DMS114 treated with DMSO at 0.1 percent for 48 hours (cell line): ENCODE data around the gene GDAP2.
A peak's percentile ranks its signal among the peaks of the same experiment; 100 is the strongest.
"Not testable (repeated sequence)": the region's sequence is repeated elsewhere in the genome, so short reads cannot be mapped to it uniquely, and the experiment has no call there.

ENCODE experiments used
- DNase-seq: peaks from one replicate; lab custom pipeline; 2025; ENCODE audit not compliant: unreplicated experiment; lab: John Stamatoyannopoulos, UW

Gene GDAP2

DNA sequence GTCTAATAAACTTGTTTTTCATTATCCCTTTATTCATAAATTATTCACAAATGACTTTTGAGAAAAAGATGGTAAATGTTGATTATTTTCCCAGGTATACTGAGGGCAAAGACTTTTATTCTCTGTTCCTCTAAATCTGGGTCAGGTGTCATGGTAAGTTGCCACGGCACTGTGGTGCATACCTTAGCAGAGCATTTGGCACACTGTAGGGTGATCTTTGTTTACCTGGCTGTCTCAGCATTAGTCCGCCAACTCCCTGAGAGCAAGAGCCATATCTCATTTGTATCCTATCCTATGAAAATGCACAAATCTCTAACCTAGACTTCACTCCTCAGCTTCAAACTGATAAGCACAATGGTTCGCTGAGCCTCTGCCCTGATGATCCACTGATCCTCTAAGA, 24.9 kb downstream of the GDAP2 start:
- no peak for DNase-seq

DNA sequence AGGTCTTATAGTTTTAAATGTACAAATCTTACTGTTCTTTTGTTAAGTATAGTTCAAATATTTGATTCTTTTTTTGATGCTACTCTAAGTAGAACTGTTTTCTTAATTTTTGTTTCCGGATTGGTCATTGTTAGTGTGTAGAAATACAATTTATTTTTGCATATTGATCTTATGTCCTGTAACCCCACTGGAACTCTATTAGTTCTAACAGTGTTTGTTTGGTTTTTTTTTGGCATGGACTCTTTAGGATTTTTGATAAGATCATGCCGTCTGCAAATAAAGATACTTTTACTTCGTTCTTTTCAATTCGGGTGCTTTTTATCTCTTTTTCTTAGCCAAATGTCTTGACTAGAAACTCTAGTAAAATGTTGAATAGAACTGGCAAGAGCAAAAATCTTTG, 26.5 kb downstream of the GDAP2 start:
- no peak for DNase-seq

DNA sequence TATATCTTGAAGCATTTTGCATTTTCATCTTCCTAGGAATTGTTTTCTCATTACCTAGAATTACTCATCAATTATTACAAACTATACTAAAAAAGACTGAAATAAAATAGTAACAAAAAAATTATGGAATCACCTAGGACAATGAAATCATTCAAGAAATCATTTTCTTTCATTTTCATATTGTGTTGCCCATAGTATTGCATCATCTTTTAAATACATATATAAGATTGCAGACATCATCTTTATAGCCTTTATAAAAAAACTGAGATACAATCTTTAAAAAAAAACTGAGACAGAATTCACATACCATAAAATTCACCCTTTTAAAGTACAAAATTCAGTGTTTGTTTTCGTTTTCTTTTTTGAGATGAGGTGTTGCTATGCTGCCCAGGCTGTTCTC, 29.6 kb downstream of the GDAP2 start:
- DNase-seq, result no peak

DNA sequence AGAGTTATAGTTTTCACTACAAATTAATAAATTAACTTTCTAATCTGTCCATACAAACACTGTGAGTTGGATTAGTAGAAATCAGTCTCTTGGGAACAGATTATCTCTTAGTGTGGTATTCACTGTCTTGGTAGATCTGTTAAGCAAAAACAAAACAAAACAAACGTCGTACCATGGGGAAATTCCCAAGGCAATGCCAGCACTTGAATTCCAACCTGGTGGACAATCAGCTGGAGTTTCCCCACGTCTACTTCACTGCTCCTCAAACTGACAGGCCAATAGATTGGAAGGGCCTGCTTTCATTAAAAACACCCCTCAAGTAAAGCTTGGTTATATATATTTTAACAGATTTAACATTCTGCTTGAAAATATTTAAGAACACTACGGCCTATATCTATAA, 31.9 kb downstream of the GDAP2 start:
- DNase-seq, result no peak

DNA sequence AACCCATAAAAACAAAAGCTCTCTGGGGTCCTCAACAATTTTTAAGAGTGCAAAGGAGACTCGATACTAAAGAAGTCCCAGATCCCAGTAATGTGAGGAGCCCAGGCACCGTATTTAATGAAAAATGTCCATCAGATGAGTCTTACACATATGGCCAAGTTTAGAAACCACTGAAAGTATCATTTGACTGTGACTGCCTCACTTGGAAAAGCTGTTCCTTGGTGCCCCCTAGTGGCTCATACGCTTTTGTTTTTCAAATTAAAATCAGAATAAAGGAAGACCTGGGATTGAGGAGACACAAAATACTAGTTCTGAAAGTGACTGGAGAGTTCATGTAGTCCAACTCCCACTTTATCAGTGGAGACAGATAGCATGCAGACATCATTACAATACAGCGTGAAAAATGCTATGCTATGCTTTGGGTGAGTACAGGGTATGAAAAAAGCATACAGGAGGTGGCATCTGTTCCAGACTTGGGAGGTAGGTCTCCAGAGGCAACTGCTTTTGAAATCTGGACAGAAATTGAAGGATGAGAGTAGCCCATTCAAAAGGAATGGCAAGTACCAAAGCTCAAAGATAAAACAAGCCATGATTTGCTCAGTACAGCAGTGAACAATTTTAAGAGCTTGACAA, 33.8 kb downstream of the GDAP2 start:
- DNase-seq, result peak; percentile 75

DNA sequence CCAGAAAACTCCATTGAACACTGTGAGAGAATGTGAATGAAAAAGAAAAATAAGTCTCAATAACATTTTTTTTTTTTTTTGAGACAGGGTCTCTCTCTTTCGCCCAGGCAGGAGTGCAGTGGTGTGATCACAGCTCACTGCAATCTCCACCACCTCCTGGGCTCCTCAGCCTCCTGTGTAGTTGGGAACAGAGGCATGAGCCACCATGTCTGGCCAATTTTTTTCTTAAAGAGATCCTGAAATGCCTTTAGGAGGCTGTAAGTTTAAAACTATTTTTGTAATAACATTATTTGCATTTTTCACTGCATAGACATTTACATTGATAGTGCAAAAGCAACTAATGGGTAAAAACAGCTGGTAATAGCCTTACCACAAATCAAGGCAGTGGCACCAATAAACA, 35.3 kb downstream of the GDAP2 start:
- no peak for DNase-seq

DNA sequence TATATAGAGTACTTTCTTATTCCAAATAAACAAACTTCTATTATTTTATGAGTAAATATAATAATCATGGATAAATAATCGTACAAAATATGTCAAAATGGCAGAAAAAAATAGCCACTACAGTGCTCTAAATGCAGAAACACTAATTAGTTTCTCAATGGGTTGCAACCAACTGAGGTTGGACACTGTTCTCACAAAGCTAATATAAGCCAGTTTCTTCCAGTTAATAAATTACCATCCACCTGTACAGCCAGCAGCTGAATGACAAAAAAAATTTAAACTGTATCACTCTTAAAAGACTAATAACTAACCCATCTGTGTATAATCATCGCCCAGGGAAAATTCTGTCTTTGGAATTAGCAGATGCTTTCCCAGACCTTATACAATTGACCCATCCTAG, 36.9 kb downstream of the GDAP2 start:
- DNase-seq, result no peak

DNA sequence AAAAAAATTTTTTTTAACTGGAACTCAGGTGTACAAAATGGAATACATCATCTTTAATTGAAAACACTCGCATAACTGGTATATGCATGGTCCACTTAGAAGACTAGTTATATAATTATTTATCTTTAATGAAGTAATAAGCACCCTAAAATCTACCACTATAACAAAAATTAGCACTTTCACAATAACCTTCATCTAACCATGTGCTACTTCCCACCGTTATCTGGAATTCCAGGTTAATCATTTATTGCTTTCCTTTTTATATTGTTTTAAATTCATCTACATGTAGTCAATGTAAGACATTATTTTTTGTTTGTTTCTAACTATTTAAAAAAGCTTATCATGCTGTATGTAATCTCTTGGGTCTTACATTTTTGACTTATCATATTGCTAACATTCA, 39.0 kb downstream of the GDAP2 start:
- no peak for DNase-seq

DNA sequence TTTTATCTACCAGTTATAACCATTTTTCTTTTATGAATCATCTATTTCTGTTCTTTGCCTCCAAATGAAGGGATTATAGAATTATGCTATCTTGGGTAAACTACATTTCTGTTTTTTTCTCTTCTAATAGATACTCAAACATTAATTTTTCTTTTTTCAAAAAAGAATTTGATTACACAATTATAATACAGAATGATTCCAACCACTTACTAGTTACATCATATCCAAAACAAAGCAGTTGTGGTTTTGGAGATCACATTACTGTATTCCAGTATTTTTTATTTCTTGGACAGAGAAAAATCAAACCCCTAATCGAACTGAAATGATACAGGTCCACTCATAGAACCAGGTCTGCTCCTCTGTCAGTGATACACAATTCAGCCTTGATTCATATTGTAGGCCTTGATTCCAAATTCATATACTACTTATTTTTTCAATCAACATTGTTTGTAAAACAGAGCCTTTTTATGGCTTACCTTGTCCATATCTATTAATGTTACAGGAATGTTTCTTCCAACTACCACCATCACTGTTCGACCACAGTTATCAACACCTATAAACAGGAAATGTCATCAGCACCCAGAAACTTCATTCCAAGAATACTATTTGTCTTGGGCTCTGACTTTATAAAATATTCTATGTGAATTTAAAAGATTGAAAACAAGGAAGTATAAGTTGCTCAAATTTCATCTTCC, 43.2 kb downstream of the GDAP2 start:
- no peak for DNase-seq

DNA sequence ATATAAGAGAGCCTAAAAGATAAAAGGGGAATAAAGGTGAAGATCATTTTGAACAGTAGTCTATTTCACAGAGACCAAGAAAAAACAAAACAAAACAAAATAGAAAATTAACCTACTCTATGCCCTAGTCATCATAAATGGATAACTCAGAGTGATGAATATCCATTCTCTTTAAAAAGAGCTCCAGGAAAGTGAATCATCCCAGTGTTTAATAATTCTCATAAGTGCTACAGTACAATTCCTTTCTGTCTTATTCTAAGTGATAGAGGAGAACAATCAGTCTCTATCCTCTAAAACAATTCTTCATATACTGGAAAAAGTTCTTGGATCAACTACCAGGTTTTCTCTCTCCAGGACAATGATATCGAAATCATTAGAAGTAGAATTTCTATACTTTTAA, 45.8 kb downstream of the GDAP2 start:
- DNase-seq, result no peak

DNA sequence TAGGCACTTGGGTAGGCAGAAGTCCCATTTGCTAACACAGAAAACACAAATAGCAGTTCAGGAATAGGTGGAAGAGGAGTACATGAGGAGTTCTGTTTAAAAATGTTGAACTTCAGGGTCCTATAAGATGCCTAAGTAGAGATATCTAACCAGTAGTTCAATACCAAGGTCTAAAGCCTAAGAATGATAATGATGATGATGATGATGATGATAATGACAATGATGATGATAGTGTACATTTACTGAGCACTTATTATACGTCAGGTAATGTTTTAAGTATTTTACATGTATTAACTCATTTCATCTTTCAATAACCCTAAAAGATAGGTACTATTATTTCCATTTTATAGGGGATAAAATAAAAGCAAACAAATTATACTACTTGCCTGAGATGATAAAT, 50.1 kb downstream of the GDAP2 start:
- no peak for DNase-seq

DNA sequence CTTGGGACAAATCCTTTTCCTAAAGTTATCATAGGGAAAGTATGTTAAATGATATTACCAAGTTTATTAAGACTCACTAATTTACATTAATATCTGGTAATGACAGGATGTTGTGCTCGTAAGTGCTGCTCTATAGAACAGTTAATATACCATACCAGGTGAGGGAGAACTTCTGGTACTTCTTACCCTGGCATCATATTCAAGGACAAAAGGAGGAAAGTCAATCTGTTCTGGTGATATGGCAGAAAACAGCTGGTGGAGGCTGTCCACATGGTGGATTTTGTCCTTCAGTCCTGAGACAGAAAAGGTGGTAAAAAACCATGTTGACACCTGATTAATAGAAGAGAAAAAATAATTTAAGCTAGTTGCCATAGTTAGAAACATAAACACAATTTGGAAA, 51.6 kb downstream of the GDAP2 start:
- no peak for DNase-seq

DNA sequence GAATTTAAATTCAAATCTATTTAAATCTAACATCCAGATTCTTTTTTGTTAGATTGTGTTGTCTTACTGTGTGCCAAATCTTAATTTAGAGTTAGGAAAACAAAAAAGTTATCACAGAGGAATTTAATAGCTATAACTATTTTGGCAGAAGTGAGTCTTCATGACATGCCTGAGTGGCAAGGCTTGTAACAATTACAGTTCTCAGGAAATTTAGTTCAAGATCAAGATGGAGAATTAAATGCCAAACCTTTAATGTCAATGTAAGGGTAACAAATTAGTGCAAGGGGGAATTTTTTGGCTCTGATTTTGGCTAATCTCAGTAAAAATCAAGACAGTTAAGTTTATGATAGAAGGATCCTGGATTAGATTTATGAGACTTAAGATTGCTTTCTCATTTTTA, 58.4 kb downstream of the GDAP2 start:
- DNase-seq, result no peak

DNA sequence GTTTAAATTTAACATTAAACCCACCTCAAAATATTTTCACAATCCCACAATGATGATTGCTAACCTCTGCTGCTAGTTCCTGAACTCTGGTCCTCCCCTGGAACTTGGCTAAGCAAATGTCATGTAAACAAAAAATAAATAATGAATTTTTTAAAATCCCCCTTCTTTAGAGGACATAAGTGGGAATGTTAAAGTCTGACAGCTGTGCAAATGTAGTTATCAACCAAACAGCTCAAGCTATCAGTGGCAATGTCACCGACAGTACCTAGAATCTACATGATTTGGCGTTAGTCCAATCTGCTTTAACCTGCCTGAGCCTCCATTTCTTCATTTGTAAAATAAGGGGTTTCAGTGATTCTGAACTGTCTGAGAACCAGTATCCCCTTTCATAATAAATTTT, 67.7 kb downstream of the GDAP2 start:
- DNase-seq, result no peak

DNA sequence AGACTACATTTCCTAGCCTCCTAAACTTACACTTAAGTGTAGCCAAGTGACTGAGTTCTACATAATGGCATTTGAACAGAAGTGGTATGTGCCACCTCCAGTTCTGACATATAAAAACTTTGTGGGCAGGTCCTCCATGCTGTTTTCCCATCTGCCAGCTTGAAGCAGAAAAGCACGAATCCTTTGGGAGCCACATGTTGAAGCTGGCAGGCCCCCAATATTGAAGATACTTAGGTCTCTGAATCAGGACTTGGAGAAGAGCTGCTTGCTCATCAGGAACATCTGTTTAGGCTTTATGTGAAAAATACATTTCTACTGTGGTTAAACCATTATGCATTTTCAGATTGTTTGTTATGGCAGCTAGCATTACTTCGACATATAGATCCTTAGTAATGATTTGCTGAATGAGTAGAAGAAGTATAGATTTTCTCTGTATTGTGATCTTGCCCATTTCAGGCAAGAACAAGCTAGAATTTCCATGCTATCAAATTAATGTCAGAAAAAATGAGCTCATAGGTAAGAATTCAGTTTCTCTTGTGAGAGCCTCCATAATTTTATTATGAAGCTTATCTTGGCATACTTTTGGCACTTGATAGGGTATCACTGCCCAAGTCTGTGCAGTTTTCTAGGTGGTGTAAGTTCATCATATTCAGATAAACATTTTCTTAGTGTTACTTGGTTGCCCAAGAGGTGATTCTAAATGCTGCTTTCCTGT, 68.4 kb downstream of the GDAP2 start:
- DNase-seq, result no peak

DNA sequence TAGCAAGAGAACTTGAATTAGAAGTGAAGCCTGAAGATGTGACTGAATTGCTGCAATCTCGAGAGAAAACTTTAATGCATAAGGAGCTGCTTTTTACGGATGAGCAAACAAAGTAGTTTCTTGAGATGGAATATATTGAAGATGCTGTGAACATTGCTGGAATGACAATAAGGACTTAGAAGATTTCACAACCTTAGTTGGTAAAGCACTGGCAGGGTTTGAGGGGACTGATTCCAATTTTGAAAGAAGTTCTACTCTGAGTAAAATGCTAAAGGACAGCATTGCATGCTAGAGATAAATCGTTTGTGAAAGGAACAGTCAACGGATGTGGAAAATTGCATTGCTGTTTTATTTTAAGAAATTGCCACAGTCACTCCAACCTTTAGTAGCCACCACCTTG, 69.5 kb downstream of the GDAP2 start:
- DNase-seq, result no peak

DNA sequence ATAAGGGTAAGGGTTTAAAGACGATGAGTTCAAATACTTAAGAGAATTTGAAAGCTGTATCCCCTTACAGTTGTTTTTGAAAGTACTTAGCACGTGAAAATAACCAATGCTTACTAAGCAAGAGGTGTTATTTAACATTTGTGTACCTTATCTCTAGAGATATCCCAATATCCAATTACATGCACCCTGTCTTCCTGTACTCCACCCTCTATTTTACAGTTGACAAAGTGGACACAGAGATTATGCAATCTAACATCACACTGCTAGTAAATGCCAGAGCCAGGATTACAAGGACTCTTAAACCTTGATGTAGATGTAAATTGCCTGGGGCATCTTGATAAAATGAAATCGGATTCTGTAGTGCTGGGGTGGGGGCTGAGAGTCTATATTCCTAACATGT, 72.0 kb downstream of the GDAP2 start:
- no peak for DNase-seq

DNA sequence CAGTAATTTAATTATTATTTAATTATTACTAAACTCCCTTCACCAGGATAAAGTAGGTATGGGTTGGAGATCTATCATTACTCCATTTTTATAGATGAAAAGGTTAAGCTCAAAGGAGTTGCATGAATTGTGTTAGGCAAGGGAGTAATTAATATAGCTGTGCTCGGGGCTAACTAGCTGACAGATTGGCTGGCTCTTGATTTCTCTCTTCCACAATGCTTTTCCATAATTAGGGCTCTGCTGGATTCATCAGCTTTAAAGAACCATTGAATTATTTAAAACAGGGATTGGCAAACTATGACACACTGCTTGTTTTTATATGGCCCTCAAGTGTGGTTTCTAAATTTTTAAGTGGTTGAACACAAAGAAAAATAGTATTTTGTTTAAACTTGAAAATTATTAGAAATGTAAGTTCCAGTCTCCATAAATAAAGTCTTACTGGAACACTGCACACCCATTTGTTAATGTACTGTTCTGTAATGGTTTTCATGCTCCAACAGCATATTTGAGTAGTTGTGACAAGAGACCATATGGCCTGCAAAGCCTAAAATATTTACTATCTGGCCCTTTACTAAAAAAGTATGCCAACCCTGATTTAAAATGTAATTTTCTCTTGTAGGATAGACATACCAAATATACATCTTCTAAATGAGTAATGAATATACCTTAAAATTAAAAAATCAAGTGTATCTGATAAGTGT, 76.4 kb downstream of the GDAP2 start:
- no peak for DNase-seq

DNA sequence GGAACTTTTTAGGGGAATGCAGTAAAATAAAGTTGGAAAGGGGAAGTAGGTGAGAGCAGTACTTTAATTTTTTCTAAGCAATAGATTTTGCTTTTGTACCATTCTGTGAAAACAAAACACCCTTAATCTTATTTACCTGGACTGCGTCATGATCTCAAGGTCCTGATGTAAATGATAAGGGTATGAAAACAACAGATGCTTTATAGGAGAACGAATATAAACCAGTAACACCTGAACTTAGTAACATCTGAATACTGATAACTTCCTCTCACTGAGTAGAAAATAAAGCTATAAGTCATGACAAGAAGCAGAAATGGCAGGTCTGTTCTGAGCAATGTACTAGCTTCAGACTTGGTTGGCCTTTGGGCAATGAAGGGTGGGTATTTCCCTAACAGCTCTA, 77.7 kb downstream of the GDAP2 start:
- no peak for DNase-seq

DNA sequence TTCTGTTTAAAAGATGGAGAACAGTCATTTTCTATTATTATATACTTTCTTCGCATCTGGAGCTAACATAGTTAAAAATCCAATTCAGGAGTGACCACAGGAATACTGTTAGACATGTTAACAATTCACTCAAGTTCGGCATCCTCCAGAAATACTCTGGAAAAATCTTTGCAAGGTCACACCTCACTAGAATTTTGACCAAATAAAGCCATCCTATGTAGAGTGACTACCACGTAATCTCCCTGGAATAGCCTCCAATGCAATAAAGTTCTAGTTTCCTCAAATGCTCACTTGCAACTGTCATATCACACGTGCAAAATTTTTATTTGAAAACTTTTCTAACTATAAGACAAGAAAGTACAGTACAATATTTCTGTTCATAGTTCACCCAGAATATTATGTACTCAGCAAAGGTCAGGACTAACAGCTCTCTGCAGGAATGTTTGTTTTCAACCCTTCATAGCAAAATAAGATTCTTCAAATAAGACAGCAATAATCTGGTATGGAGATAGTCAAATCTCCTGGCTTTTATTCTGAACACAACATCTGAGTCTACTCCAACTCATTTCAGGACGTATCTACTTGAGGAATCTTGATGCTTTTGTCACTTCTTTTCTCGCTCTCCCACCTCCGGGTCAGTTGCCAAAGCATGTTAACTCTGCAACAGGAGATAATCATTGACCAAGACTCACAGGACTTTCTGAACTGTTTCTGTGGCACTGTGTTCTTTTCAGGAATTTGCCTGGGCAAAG, 82.6 kb downstream of the GDAP2 start:
- no peak for DNase-seq

DNA sequence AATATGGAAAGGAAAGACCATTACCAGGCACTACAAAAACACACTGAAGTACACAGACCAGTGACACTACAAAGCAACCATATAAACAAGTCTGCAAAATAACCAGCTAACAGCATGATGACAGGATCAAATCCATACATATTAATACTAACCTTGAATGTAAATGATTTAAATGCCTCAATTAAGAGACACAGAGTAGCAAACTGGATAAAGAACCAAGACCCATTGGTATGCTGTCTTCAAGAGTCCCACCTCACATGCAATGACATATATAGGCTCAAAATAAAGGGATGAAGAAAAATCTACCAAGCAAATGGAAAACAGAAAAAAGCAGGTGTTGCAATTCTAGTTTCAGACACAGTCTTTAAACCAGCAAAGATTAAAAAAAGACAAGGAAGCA, 84.9 kb downstream of the GDAP2 start:
- not testable (repeated sequence) for DNase-seq
